Right cardiac atrium (tissue), 5 donors: ENCODE data around the gene GLIPR1. TPM values are rescaled to one million over a fixed set of nuclear protein-coding genes. Genes with fewer than 3 reads are reported as not detected.
A peak's percentile ranks its signal among the peaks of the same experiment; 100 is the strongest.
"Not testable (repeated sequence)": the region's sequence is repeated elsewhere in the genome, so short reads cannot be mapped to it uniquely, and the experiment has no call there.

Experiments
- ATAC-seq, 2 donors: fragments of 200-7000 bp; cut with Tn5 transposase; one replicate each; pipeline versions ENCODE4 v1.8.0 to v1.9.1; 2020; ENCODE audit warnings: moderate library complexity in 2 of 2, mild to moderate bottlenecking in 1 of 2
- DNase-seq, 3 donors: peaks; one replicate each; pipeline ENCODE4 v3.0.0-alpha.2; 2020
- H3K27ac ChIP-seq: one replicate; pipeline ENCODE4 v1.5.1; 2013; ENCODE audit warnings: mild to moderate bottlenecking, low read length, control low read depth, moderate library complexity
- H3K27me3 ChIP-seq: one replicate; pipeline ENCODE4 v1.6.1; 2013; ENCODE audit not compliant: control insufficient read depth, insufficient read depth
- H3K4me1 ChIP-seq: one replicate; pipeline ENCODE4 v1.6.1; 2013; ENCODE audit warnings: low read length; ENCODE audit not compliant: control insufficient read depth, insufficient read depth
- H3K4me3 ChIP-seq: one replicate; pipeline ENCODE4 v1.5.1; 2013; ENCODE audit warnings: low read length, control low read depth
- H3K9me3 ChIP-seq: one replicate; pipeline ENCODE4 v1.6.1; 2013; ENCODE audit warnings: low read length; ENCODE audit not compliant: control insufficient read depth
- WGBS: extraction: QIAGEN DNeasy Blood & Tissue Kit; methylation state at CpG from one replicate; pipeline ENCODE4 v1.1.7; 2013; 5-methylcytosine and 5-hydroxymethylcytosine counted together
- intact Hi-C, 4 donors: fragments of 100-400 bp; cut with DNase I; formaldehyde crosslinking; loops; one replicate each; pipeline versions ENCODE4 v1.11.0 to v1.14.0; 2022 to 2023
- polyA plus RNA-seq: library from polyadenylated mRNA; stranded (reverse); fragments of 200-250 nt; gene quantifications from one replicate; pipeline ENCODE4 v1.2.3, GENCODE V29; 2013
- total RNA-seq, 4 donors: library from RNA; stranded (reverse); fragmentation: NEBNext Ultra II Directional; extraction: Animal tissue kit (Norgen Biotek cat#: 25700); gene quantifications; one replicate each; pipeline ENCODE4 v1.2.1, GENCODE V29; 2021
- donor health status: healthy with polysubstance abuse.
- donor health status: DM: no; HTN: yes; CAD: no.
- donor health status: DM: no; HTN: no; CAD: no.
- donor health status: DM: no; HTN: yes; CAD: no; lungs with severe emphysema.
- donor health status: DM: yes; HTN: yes; CAD: no.

Gene GLIPR1
- total and polyA plus RNA-seq, 5 donors = 2.7 to 23.5 (median 15.9) TPM

GRCh38 chr12:75445137-75445507, 35.4 kb upstream of the GLIPR1 start:
- ATAC-seq, DNase-seq, H3K4me1 ChIP-seq, H3K4me3 ChIP-seq, intact Hi-C loops, H3K9me3 ChIP-seq, H3K27me3 ChIP-seq, H3K27ac ChIP-seq: not testable (repeated sequence)
- 63% methylated on average over 7 of the region's 7 CpGs for WGBS

- DNase-seq = no peak
- Histone ChIP-seq H3K4me1 (no peaks in the 10 kb centered on the region), H3K27me3 (no peaks in the 10 kb centered on the region), H3K4me3 (no peak overlapping the region), H3K27ac (no peak overlapping the region), H3K9me3 (no peaks in the 10 kb centered on the region)
- no peak for ATAC-seq
- intact Hi-C loops = no loop called here
Measured at GRCh38 chr12:75446857-75447256, 33.7 kb upstream of the GLIPR1 start.

- no peak for ATAC-seq
- Histone ChIP-seq H3K4me1 (no peaks in the 10 kb centered on the region), H3K27ac (no peak overlapping the region), H3K9me3 (no peaks in the 10 kb centered on the region), H3K4me3 (no peak overlapping the region), H3K27me3 (no peaks in the 10 kb centered on the region)
- 72% methylated on average over 4 of the region's 4 CpGs for WGBS
- no peak for DNase-seq
- intact Hi-C loops = no loop called here
Measured at GRCh38 chr12:75447691-75448393, 32.7 kb upstream of the GLIPR1 start.

- DNase-seq = no peak
- intact Hi-C loops = no loop called here
- Histone ChIP-seq H3K4me1 (no peaks in the 10 kb centered on the region), H3K9me3 (no peaks in the 10 kb centered on the region), H3K27ac (no peak overlapping the region), H3K27me3 (no peaks in the 10 kb centered on the region), H3K4me3 (no peak overlapping the region)
- WGBS = 77% methylated on average over 3 of the region's 3 CpGs
- ATAC-seq = no peak
Measured at GRCh38 chr12:75452675-75453330, 27.8 kb upstream of the GLIPR1 start.

- intact Hi-C loops = no loop called here
- ATAC-seq = peak; percentile 28 to 36
- Histone ChIP-seq H3K9me3 (no peaks in the 10 kb centered on the region), H3K4me1 (no peaks in the 10 kb centered on the region), H3K27ac (no peak overlapping the region), H3K27me3 (no peaks in the 10 kb centered on the region), H3K4me3 (no peak overlapping the region)
- peak in 2 of 3 donors; percentile 33 to 50 for DNase-seq
- WGBS = 73% methylated on average over 5 of the region's 5 CpGs
Measured at GRCh38 chr12:75455839-75456238, 24.7 kb upstream of the GLIPR1 start.

GRCh38 chr12:75457191-75457590, 23.4 kb upstream of the GLIPR1 start:
- no peak overlapping the region for H3K4me3 ChIP-seq
- no peak overlapping the region for H3K27ac ChIP-seq
- H3K27me3 ChIP-seq = no peaks in the 10 kb centered on the region
- intact Hi-C loops = no loop called here
- no peak for ATAC-seq
- no peaks in the 10 kb centered on the region for H3K4me1 ChIP-seq
- DNase-seq = no peak
- H3K9me3 ChIP-seq = no peaks in the 10 kb centered on the region
- 69% methylated on average over 1 of the region's 1 CpG for WGBS

GRCh38 chr12:75457866-75458265, 22.7 kb upstream of the GLIPR1 start:
- H3K27me3 ChIP-seq, intact Hi-C loops, ATAC-seq, DNase-seq, H3K9me3 ChIP-seq, H3K4me1 ChIP-seq, H3K4me3 ChIP-seq, H3K27ac ChIP-seq: not testable (repeated sequence)
- 75% methylated on average over 9 of the region's 9 CpGs for WGBS

GRCh38 chr12:75459755-75460154, 20.8 kb upstream of the GLIPR1 start:
- ATAC-seq = no peak
- 90% methylated on average over 3 of the region's 3 CpGs for WGBS
- Histone ChIP-seq H3K4me3 (no peak overlapping the region), H3K9me3 (no peaks in the 10 kb centered on the region), H3K4me1 (no peaks in the 10 kb centered on the region), H3K27ac (no peak overlapping the region), H3K27me3 (no peaks in the 10 kb centered on the region)
- no peak for DNase-seq
- intact Hi-C loops = no loop called here

- H3K4me1 ChIP-seq = no peaks in the 10 kb centered on the region
- intact Hi-C loops = no loop called here
- no peak overlapping the region for H3K27ac ChIP-seq
- no peaks in the 10 kb centered on the region for H3K9me3 ChIP-seq
- DNase-seq (no peak), ATAC-seq (no peak)
- H3K4me3 ChIP-seq = no peak overlapping the region
- no peaks in the 10 kb centered on the region for H3K27me3 ChIP-seq
Measured at GRCh38 chr12:75460204-75460603, 20.4 kb upstream of the GLIPR1 start.

GRCh38 chr12:75471902-75472890, 8.4 kb upstream of the GLIPR1 start:
- intact Hi-C loops = no loop called here
- Histone ChIP-seq H3K27me3 (no peaks in the 10 kb centered on the region), H3K27ac (no peak overlapping the region), H3K4me3 (no peak overlapping the region), H3K4me1 (no peaks in the 10 kb centered on the region), H3K9me3 (no peaks in the 10 kb centered on the region)
- WGBS = 82% methylated on average over 6 of the region's 6 CpGs
- ATAC-seq (no peak), DNase-seq (no peak)

- intact Hi-C loops = no loop called here
- 61% methylated on average over 2 of the region's 2 CpGs for WGBS
- DNase-seq (no peak), ATAC-seq (no peak)
- no peaks in the 10 kb centered on the region for H3K27me3 ChIP-seq
- no peak overlapping the region for H3K4me3 ChIP-seq
- no peaks in the 10 kb centered on the region for H3K4me1 ChIP-seq
- H3K9me3 ChIP-seq = no peaks in the 10 kb centered on the region
- no peak overlapping the region for H3K27ac ChIP-seq
Measured at GRCh38 chr12:75474116-75474515, 6.4 kb upstream of the GLIPR1 start.
